ES-I3 (cell line): ENCODE results near the gene INPP5D.

Experiments
- H3K36me3 ChIP-seq: 2 replicates; pipeline ENCODE4 v1.6.1; 2013; ENCODE audit warnings: mild to moderate bottlenecking, low read length, control low read depth, moderate library complexity; ENCODE audit not compliant: insufficient read depth
- H3K4me1 ChIP-seq: 2 replicates; pipeline ENCODE4 v1.6.1; 2013; ENCODE audit warnings: mild to moderate bottlenecking, control low read depth, low read length; ENCODE audit not compliant: insufficient read depth
- H3K9ac ChIP-seq: 2 replicates; pipeline ENCODE4 v1.6.1; 2013; ENCODE audit warnings: low read depth, mild to moderate bottlenecking, low read length, moderate library complexity
- H3K9me3 ChIP-seq: 2 replicates; pipeline ENCODE4 v1.6.1; 2013; ENCODE audit warnings: mild to moderate bottlenecking, low read length, moderate library complexity; ENCODE audit not compliant: control insufficient read depth, insufficient read depth

INPP5D gene

GRCh38 chr2:233209533-233210171, 149.5 kb downstream of the INPP5D start:
- Histone ChIP-seq H3K36me3 (no peaks in the 10 kb centered on the region), H3K9me3 (no peaks in the 10 kb centered on the region), H3K9ac (no peak overlapping the region; the same call in 1 of the 2 replicates), H3K4me1 (peaks cover 29% of the 10 kb centered on the region)

- H3K4me1 ChIP-seq = peaks cover 29% of the 10 kb centered on the region
Measured at GRCh38 chr2:233210281-233210680, 150.1 kb downstream of the INPP5D start.

GRCh38 chr2:233210843-233211547, 150.9 kb downstream of the INPP5D start:
- no peak overlapping the region for H3K9ac ChIP-seq
- no peaks in the 10 kb centered on the region for H3K9me3 ChIP-seq
- H3K36me3 ChIP-seq = no peaks in the 10 kb centered on the region
- H3K4me1 ChIP-seq = peaks cover 29% of the 10 kb centered on the region

More at GRCh38 chr2:233210281-233210680, 150.1 kb downstream of the INPP5D start:
- Histone ChIP-seq H3K9ac (no peak overlapping the region), H3K36me3 (no peaks in the 10 kb centered on the region), H3K9me3 (no peaks in the 10 kb centered on the region)

GRCh38 chr2:233211548-233211895, 151.4 kb downstream of the INPP5D start:
- Histone ChIP-seq H3K36me3 (no peaks in the 10 kb centered on the region), H3K9me3 (no peaks in the 10 kb centered on the region), H3K9ac (no peak overlapping the region), H3K4me1 (peaks cover 29% of the 10 kb centered on the region)

- Histone ChIP-seq H3K4me1 (peaks cover 29% of the 10 kb centered on the region), H3K9me3 (no peaks in the 10 kb centered on the region), H3K9ac (no peak overlapping the region), H3K36me3 (no peaks in the 10 kb centered on the region)
Measured at GRCh38 chr2:233213011-233213410, 152.9 kb downstream of the INPP5D start.

- H3K9me3 ChIP-seq = no peaks in the 10 kb centered on the region
- peaks cover 22% of the 10 kb centered on the region for H3K4me1 ChIP-seq
- H3K36me3 ChIP-seq = no peaks in the 10 kb centered on the region
- no peak overlapping the region for H3K9ac ChIP-seq
Measured at GRCh38 chr2:233213975-233214374, 153.8 kb downstream of the INPP5D start.

GRCh38 chr2:233217892-233218377, 157.8 kb downstream of the INPP5D start:
- H3K36me3 ChIP-seq = no peaks in the 10 kb centered on the region

GRCh38 chr2:233218836-233219235, 158.7 kb downstream of the INPP5D start:
- no peaks in the 10 kb centered on the region for H3K4me1 ChIP-seq
- no peaks in the 10 kb centered on the region for H3K9me3 ChIP-seq
- no peak overlapping the region for H3K9ac ChIP-seq
- H3K36me3 ChIP-seq = no peaks in the 10 kb centered on the region

More at GRCh38 chr2:233217892-233218377, 157.8 kb downstream of the INPP5D start:
- no peaks in the 10 kb centered on the region for H3K4me1 ChIP-seq
- no peaks in the 10 kb centered on the region for H3K9me3 ChIP-seq
- H3K9ac ChIP-seq = no peak overlapping the region

- no peaks in the 10 kb centered on the region for H3K36me3 ChIP-seq
- H3K9me3 ChIP-seq = no peaks in the 10 kb centered on the region
- no peaks in the 10 kb centered on the region for H3K4me1 ChIP-seq
- H3K9ac ChIP-seq = no peak overlapping the region
Measured at GRCh38 chr2:233219848-233220247, 159.7 kb downstream of the INPP5D start.

GRCh38 chr2:233221378-233222063, 161.4 kb downstream of the INPP5D start:
- Histone ChIP-seq H3K9ac (no peak overlapping the region), H3K36me3 (no peaks in the 10 kb centered on the region; the same call in 1 of the 2 replicates), H3K9me3 (no peaks in the 10 kb centered on the region), H3K4me1 (no peaks in the 10 kb centered on the region)

- H3K4me1 ChIP-seq = peaks cover 11% of the 10 kb centered on the region; the same call in 1 of the 2 replicates
- no peaks in the 10 kb centered on the region; the same call in 1 of the 2 replicates for H3K36me3 ChIP-seq
- no peaks in the 10 kb centered on the region for H3K9me3 ChIP-seq
- no peak overlapping the region for H3K9ac ChIP-seq
Measured at GRCh38 chr2:233223059-233223894, 163.1 kb downstream of the INPP5D start.

GRCh38 chr2:233225230-233226068, 165.3 kb downstream of the INPP5D start:
- no peaks in the 10 kb centered on the region for H3K9me3 ChIP-seq
- no peaks in the 10 kb centered on the region; the same call in 1 of the 2 replicates for H3K36me3 ChIP-seq
- H3K9ac ChIP-seq = no peak overlapping the region
- H3K4me1 ChIP-seq = peaks cover 11% of the 10 kb centered on the region; the same call in 1 of the 2 replicates

GRCh38 chr2:233226511-233227031, 166.4 kb downstream of the INPP5D start:
- H3K9ac ChIP-seq = no peak overlapping the region
- no peaks in the 10 kb centered on the region for H3K9me3 ChIP-seq

More at GRCh38 chr2:233226511-233227031, 166.4 kb downstream of the INPP5D start:
- Histone ChIP-seq H3K4me1 (peaks cover 11% of the 10 kb centered on the region; the same call in 1 of the 2 replicates), H3K36me3 (no peaks in the 10 kb centered on the region; the same call in 1 of the 2 replicates)
